ENCODE measurements around the gene GNMT.
"Not testable (repeated sequence)": the region's sequence is repeated elsewhere in the genome, so short reads cannot be mapped to it uniquely, and the experiment has no call there.

Gene GNMT

GRCh38 chr6:42941356-42941755 is 19.2 kb upstream of the GNMT start:
- not testable (repeated sequence) for H3K4me1 ChIP-seq (ENCODE audit: control insufficient read depth, insufficient read depth, low read length); H3K27me3 ChIP-seq (ENCODE audit: control insufficient read depth, insufficient read depth, low read length, poor library complexity, severe bottlenecking); H3K27ac ChIP-seq (ENCODE audit: insufficient read depth, low read depth, low read length, poor library complexity, severe bottlenecking); H3K9me3 ChIP-seq (ENCODE audit: control insufficient read depth, low read length); H3K4me3 ChIP-seq (ENCODE audit: insufficient read depth, low read depth, low read length); H3K36me3 ChIP-seq (ENCODE audit: control insufficient read depth, insufficient read depth, low read length)
- WGBS, 2 experiments = 91 to 96% methylated on average over 5 of the region's 5 CpGs

GRCh38 chr6:42942444-42942843 is 18.1 kb upstream of the GNMT start:
- no peak overlapping the region for H3K4me3 ChIP-seq (ENCODE audit: insufficient read depth, low read depth, low read length)
- no peaks in the 10 kb centered on the region for H3K27me3 ChIP-seq (ENCODE audit: control insufficient read depth, insufficient read depth, low read length, poor library complexity, severe bottlenecking)
- H3K9me3 ChIP-seq (ENCODE audit: control insufficient read depth, low read length) = no peaks in the 10 kb centered on the region
- peaks cover 6% of the 10 kb centered on the region for H3K36me3 ChIP-seq (ENCODE audit: control insufficient read depth, insufficient read depth, low read length)
- H3K4me1 ChIP-seq (ENCODE audit: control insufficient read depth, insufficient read depth, low read length) = no peaks in the 10 kb centered on the region
- WGBS, 2 experiments = 91 to 93% methylated on average over 7 of the region's 7 CpGs
- no peak overlapping the region for H3K27ac ChIP-seq (ENCODE audit: insufficient read depth, low read depth, low read length, poor library complexity, severe bottlenecking)

DNA sequence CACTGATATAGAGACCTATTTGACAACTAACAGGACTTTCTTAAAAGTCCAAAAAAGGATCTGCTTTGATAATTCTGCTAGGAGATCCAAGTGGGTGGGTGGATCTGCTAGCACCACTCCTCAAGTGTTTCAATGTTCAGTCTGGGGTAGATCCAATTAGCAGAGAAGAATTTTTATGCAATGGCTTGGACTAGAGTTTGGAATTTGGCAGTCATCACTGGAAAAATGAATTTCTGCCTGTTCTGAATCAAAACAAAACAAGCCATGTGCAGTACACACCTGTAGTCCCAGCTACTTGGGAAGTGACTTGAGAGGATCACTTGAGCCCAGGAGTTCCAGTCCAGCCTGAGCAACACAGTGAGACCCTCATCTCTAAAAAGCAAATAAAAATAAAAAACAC is 12.6 kb upstream of the GNMT start:
- no peaks in the 10 kb centered on the region for H3K36me3 ChIP-seq (ENCODE audit: control insufficient read depth, insufficient read depth, low read length)
- no peaks in the 10 kb centered on the region for H3K4me1 ChIP-seq (ENCODE audit: control insufficient read depth, insufficient read depth, low read length)
- H3K9me3 ChIP-seq (ENCODE audit: control insufficient read depth, low read length) = no peaks in the 10 kb centered on the region
- H3K4me3 ChIP-seq (ENCODE audit: insufficient read depth, low read depth, low read length) = no peak overlapping the region
- H3K27me3 ChIP-seq (ENCODE audit: control insufficient read depth, insufficient read depth, low read length, poor library complexity, severe bottlenecking) = no peaks in the 10 kb centered on the region
- no peak overlapping the region for H3K27ac ChIP-seq (ENCODE audit: insufficient read depth, low read depth, low read length, poor library complexity, severe bottlenecking)

DNA sequence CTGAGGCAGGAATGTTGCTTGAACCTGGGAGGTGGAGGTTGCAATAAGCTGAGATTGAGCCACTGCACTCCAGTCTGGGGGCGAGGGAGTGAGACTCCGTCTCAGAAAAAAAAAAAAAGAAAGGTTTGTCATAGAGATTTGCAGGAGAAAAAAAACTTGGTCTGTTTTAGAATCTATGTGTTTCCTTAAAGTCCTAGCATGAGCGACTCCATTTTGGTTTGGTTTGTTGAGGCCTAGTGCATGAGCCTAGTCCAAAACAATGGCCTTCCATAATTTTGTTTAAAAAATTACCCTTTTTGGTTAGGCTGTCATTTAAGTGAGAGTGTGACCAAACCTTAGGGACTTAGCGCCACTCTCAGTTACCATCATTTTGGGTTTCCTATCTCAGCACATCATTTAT is 8.2 kb upstream of the GNMT start:
- 93% methylated on average over 4 of the region's 4 CpGs for WGBS, 2 experiments
- Histone ChIP-seq H3K36me3 (ENCODE audit: control insufficient read depth, insufficient read depth, low read length) (no peaks in the 10 kb centered on the region), H3K27ac (ENCODE audit: insufficient read depth, low read depth, low read length, poor library complexity, severe bottlenecking) (no peak overlapping the region), H3K4me1 (ENCODE audit: control insufficient read depth, insufficient read depth, low read length) (no peaks in the 10 kb centered on the region), H3K4me3 (ENCODE audit: insufficient read depth, low read depth, low read length) (no peak overlapping the region), H3K27me3 (ENCODE audit: control insufficient read depth, insufficient read depth, low read length, poor library complexity, severe bottlenecking) (no peaks in the 10 kb centered on the region), H3K9me3 (ENCODE audit: control insufficient read depth, low read length) (no peaks in the 10 kb centered on the region)

GRCh38 chr6:42954405-42954804 is 6.1 kb upstream of the GNMT start:
- WGBS, 2 experiments = 95 to 97% methylated on average over 4 of the region's 4 CpGs
- H3K36me3 ChIP-seq (ENCODE audit: control insufficient read depth, insufficient read depth, low read length); H3K27ac ChIP-seq (ENCODE audit: insufficient read depth, low read depth, low read length, poor library complexity, severe bottlenecking); H3K4me1 ChIP-seq (ENCODE audit: control insufficient read depth, insufficient read depth, low read length); H3K27me3 ChIP-seq (ENCODE audit: control insufficient read depth, insufficient read depth, low read length, poor library complexity, severe bottlenecking); H3K4me3 ChIP-seq (ENCODE audit: insufficient read depth, low read depth, low read length); H3K9me3 ChIP-seq (ENCODE audit: control insufficient read depth, low read length): not testable (repeated sequence)

- H3K9me3 ChIP-seq (ENCODE audit: control insufficient read depth, low read length) = no peaks in the 10 kb centered on the region
- H3K27ac ChIP-seq (ENCODE audit: insufficient read depth, low read depth, low read length, poor library complexity, severe bottlenecking) = no peak overlapping the region
- no peak overlapping the region for H3K4me3 ChIP-seq (ENCODE audit: insufficient read depth, low read depth, low read length)
- peaks cover 36% of the 10 kb centered on the region for H3K27me3 ChIP-seq (ENCODE audit: control insufficient read depth, insufficient read depth, low read length, poor library complexity, severe bottlenecking)
- no peaks in the 10 kb centered on the region for H3K36me3 ChIP-seq (ENCODE audit: control insufficient read depth, insufficient read depth, low read length)
- 91 to 94% methylated on average over 8 of the region's 8 CpGs for WGBS, 2 experiments
- no peaks in the 10 kb centered on the region for H3K4me1 ChIP-seq (ENCODE audit: control insufficient read depth, insufficient read depth, low read length)
These were observed 2.4 kb upstream of the GNMT start for GRCh38 chr6:42958125-42958524.

GRCh38 chr6:42959917-42960242 is 674 bp upstream of the GNMT start:
- Histone ChIP-seq H3K9me3 (ENCODE audit: control insufficient read depth, low read length) (no peaks in the 10 kb centered on the region), H3K4me1 (ENCODE audit: control insufficient read depth, insufficient read depth, low read length) (no peaks in the 10 kb centered on the region), H3K36me3 (ENCODE audit: control insufficient read depth, insufficient read depth, low read length) (no peaks in the 10 kb centered on the region), H3K27ac (ENCODE audit: insufficient read depth, low read depth, low read length, poor library complexity, severe bottlenecking) (no peak overlapping the region), H3K4me3 (ENCODE audit: insufficient read depth, low read depth, low read length) (no peak overlapping the region), H3K27me3 (ENCODE audit: control insufficient read depth, insufficient read depth, low read length, poor library complexity, severe bottlenecking) (peaks cover 36% of the 10 kb centered on the region)
- 40 to 41% methylated on average over 13 of the region's 13 CpGs for WGBS, 2 experiments

GRCh38 chr6:42961020-42961470 is 491 bp downstream of the GNMT start:
- H3K4me3 ChIP-seq (ENCODE audit: insufficient read depth, low read depth, low read length) = peak overlapping the region; percentile 34
- H3K4me1 ChIP-seq (ENCODE audit: control insufficient read depth, insufficient read depth, low read length) = no peaks in the 10 kb centered on the region
- H3K9me3 ChIP-seq (ENCODE audit: control insufficient read depth, low read length) = no peaks in the 10 kb centered on the region
- no peak overlapping the region for H3K27ac ChIP-seq (ENCODE audit: insufficient read depth, low read depth, low read length, poor library complexity, severe bottlenecking)
- H3K27me3 ChIP-seq (ENCODE audit: control insufficient read depth, insufficient read depth, low read length, poor library complexity, severe bottlenecking) = peaks cover 36% of the 10 kb centered on the region
- 39 to 41% methylated on average over 15 of the region's 15 CpGs for WGBS, 2 experiments
- no peaks in the 10 kb centered on the region for H3K36me3 ChIP-seq (ENCODE audit: control insufficient read depth, insufficient read depth, low read length)

DNA sequence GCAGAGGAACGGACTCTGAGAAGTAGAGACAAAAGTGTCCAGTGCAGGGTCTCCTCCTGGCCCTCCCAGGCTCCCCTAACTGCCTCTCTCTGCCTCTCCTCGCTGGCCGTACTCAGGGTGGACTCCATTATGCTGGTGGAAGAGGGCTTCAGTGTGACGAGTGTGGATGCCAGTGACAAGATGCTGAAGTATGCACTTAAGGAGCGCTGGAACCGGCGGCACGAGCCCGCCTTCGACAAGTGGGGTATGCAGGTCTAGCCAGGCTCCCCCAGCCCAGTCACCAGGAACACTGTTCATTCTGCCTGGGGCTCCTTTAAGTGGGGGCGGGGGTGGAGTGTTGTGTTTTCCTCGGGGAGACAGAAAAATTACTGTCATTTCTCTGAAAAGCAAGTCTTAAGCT is 1.5 kb downstream of the GNMT start:
- no peaks in the 10 kb centered on the region for H3K4me1 ChIP-seq (ENCODE audit: control insufficient read depth, insufficient read depth, low read length)
- no peak overlapping the region for H3K4me3 ChIP-seq (ENCODE audit: insufficient read depth, low read depth, low read length)
- H3K9me3 ChIP-seq (ENCODE audit: control insufficient read depth, low read length) = no peaks in the 10 kb centered on the region
- peaks cover 36% of the 10 kb centered on the region for H3K27me3 ChIP-seq (ENCODE audit: control insufficient read depth, insufficient read depth, low read length, poor library complexity, severe bottlenecking)
- WGBS, 2 experiments = 94% methylated on average over 12 of the region's 12 CpGs
- H3K36me3 ChIP-seq (ENCODE audit: control insufficient read depth, insufficient read depth, low read length) = no peaks in the 10 kb centered on the region
- no peak overlapping the region for H3K27ac ChIP-seq (ENCODE audit: insufficient read depth, low read depth, low read length, poor library complexity, severe bottlenecking)

DNA sequence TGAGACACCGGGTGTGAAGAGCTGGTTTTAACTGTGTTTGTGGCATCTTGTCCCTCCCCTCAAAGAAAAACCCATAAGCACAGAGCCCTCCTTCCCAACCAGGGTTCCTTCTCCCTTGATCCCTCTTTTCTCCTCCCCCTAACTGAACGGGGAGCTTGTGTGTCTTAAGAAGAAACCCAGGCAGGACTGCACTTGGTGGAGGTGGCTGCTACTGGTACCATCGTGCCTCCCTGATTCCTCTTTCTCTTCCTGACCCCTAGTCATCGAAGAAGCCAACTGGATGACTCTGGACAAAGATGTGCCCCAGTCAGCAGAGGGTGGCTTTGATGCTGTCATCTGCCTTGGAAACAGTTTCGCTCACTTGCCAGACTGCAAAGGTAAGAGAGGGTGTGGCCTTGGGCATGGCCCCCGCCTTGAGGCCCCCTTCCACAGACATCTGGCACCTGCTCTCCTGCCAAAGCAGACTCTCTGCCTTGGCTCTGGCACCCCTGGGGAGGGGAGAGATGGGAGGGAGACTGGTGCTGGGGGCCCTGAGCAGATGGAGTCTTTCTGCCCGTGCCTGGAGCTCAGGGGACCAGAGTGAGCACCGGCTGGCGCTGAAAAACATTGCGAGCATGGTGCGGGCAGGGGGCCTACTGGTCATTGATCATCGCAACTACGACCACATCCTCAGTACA is 2.1 kb downstream of the GNMT start:
- Histone ChIP-seq H3K9me3 (ENCODE audit: control insufficient read depth, low read length) (no peaks in the 10 kb centered on the region), H3K4me1 (ENCODE audit: control insufficient read depth, insufficient read depth, low read length) (no peaks in the 10 kb centered on the region), H3K27me3 (ENCODE audit: control insufficient read depth, insufficient read depth, low read length, poor library complexity, severe bottlenecking) (peaks cover 36% of the 10 kb centered on the region), H3K27ac (ENCODE audit: insufficient read depth, low read depth, low read length, poor library complexity, severe bottlenecking) (no peak overlapping the region), H3K4me3 (ENCODE audit: insufficient read depth, low read depth, low read length) (no peak overlapping the region), H3K36me3 (ENCODE audit: control insufficient read depth, insufficient read depth, low read length) (no peaks in the 10 kb centered on the region)
- WGBS, 2 experiments = 91 to 92% methylated on average over 12 to 13 of the region's 13 CpGs
